AG04450 (cell line): Measurements from ENCODE around the gene BBS9. TPM values are rescaled to one million over a fixed set of nuclear protein-coding genes. Genes with fewer than 3 reads are reported as not detected.
"Not testable (repeated sequence)": the region's sequence is repeated elsewhere in the genome, so short reads cannot be mapped to it uniquely, and the experiment has no call there.

ENCODE experiments used
- CTCF ChIA-PET: fragments of 300-600, 350-600 bp; formaldehyde crosslinking; extraction: SDS; loops from one replicate; lab custom pipeline; 2022; ENCODE audit warnings: antibody characterized with exemption, inconsistent platforms; lab: Charles Lee
- POLR2A ChIA-PET: fragments of 350-600 bp; formaldehyde crosslinking; extraction: SDS; loops from one replicate; lab custom pipeline; 2021; ENCODE audit warnings: antibody characterized with exemption, inconsistent platforms; lab: Yijun Ruan, JAX
- DNase-seq: peaks from one replicate; pipeline ENCODE4 v3.0.0-alpha.2; 2011; ENCODE audit warnings: low read depth, low spot score
- H3K27ac ChIP-seq: one replicate; pipeline ENCODE4 v1.5.1; 2012; ENCODE audit warnings: low read depth, low read length, control low read depth
- H3K27me3 ChIP-seq: one replicate; pipeline ENCODE4 v1.6.0; 2012; ENCODE audit warnings: low read length; ENCODE audit not compliant: control insufficient read depth, insufficient read depth
- H3K4me3 ChIP-seq: 2 replicates; pipeline ENCODE4 v1.5.1; 2011; ENCODE audit warnings: mild to moderate bottlenecking, low read depth, low read length, control low read depth
- H3K9me3 ChIP-seq: 2 replicates; pipeline ENCODE4 v1.5.1; 2012; ENCODE audit warnings: low read length; ENCODE audit not compliant: control insufficient read depth, insufficient read depth
- CTCF ChIP-seq: IDR thresholded peaks from 2 replicates; pipeline ENCODE4 v1.5.1; 2011; ENCODE audit warnings: low read depth, low read length, control low read depth, inconsistent platforms
- polyA plus RNA-seq: library from polyadenylated mRNA; depleted of rRNA; stranded (reverse); fragments of >200 nt; gene quantifications from 2 replicates; pipeline ENCODE4 v1.2.3, GENCODE V29; 2011

Gene BBS9
- polyA plus RNA-seq, 1 experiment, result 15.6 TPM

GRCh38 chr7:33212144-33212543, 82.8 kb downstream of the BBS9 start:
- Histone ChIP-seq H3K4me3 (no peak overlapping the region), H3K27ac (no peak overlapping the region), H3K9me3 (peaks cover 5% of the 10 kb centered on the region), H3K27me3 (no peaks in the 10 kb centered on the region)
- CTCF ChIA-PET, result no interaction called here
- POLR2A ChIA-PET, result no interaction called here
- no peak for TF ChIP-seq CTCF
- DNase-seq, result no peak

- H3K4me3 ChIP-seq, result no peak overlapping the region
- no peak overlapping the region for H3K27ac ChIP-seq
- H3K27me3 ChIP-seq, result no peaks in the 10 kb centered on the region
- ChIA-PET POLR2A (no interaction called here), CTCF (no interaction called here)
- no peak for DNase-seq
- H3K9me3 ChIP-seq, result no peaks in the 10 kb centered on the region; the same call in 1 of the 2 replicates
- no peak for TF ChIP-seq CTCF
Measured at GRCh38 chr7:33215992-33216391, 86.6 kb downstream of the BBS9 start.

GRCh38 chr7:33217595-33217994, 88.2 kb downstream of the BBS9 start:
- TF ChIP-seq CTCF, result no peak
- no peaks in the 10 kb centered on the region; the same call in 1 of the 2 replicates for H3K9me3 ChIP-seq
- no peak overlapping the region for H3K4me3 ChIP-seq
- H3K27me3 ChIP-seq, result no peaks in the 10 kb centered on the region
- H3K27ac ChIP-seq, result no peak overlapping the region
- ChIA-PET CTCF (interaction anchor here (1.0 kb wide), 1 partner anchor 26 kb away, joined by 3 read pairs; no protein-coding TSS in a partner anchor), POLR2A (no interaction called here)
- no peak for DNase-seq

GRCh38 chr7:33218841-33219535, 89.6 kb downstream of the BBS9 start:
- DNase-seq, H3K4me3 ChIP-seq, H3K9me3 ChIP-seq, CTCF ChIA-PET, POLR2A ChIA-PET, H3K27ac ChIP-seq, H3K27me3 ChIP-seq: not testable (repeated sequence)

GRCh38 chr7:33220231-33220630, 90.9 kb downstream of the BBS9 start:
- DNase-seq, result no peak
- ChIA-PET POLR2A (no interaction called here), CTCF (no interaction called here)
- Histone ChIP-seq H3K27ac (no peak overlapping the region), H3K9me3 (no peaks in the 10 kb centered on the region), H3K27me3 (no peaks in the 10 kb centered on the region), H3K4me3 (no peak overlapping the region)
- no peak for TF ChIP-seq CTCF
